Calu3 (cell line): Measurements from ENCODE around the gene KCTD1. TPM values are rescaled to one million over a fixed set of nuclear protein-coding genes. Genes with fewer than 3 reads are reported as not detected.

Source experiments
- Bru-seq: library from RNA; stranded (reverse); fragments of 400-500 nt; gene quantifications from one replicate; lab custom pipeline; 2021; lab: Mats Ljungman, UMichigan
- BruChase-seq, 2 experiments: library from RNA; stranded (reverse); fragments of 400-500 nt; gene quantifications; one replicate each; lab custom pipeline; 2021; lab: Mats Ljungman, UMichigan
- BruUV-seq: library from RNA; stranded (reverse); fragments of 400-500 nt; replicated peaks from 2 replicates; lab custom pipeline; 2021; lab: Mats Ljungman, UMichigan
- CTCF ChIA-PET: fragments of 300-600 bp; sonication (Branson Sonifier 250); formaldehyde crosslinking; loops from one replicate; lab custom pipeline; 2022; ENCODE audit warnings: antibody characterized with exemption; lab: Charles Lee
- DNase-seq: peaks from one replicate; pipeline ENCODE4 v3.0.0; 2022
- H3K27ac Mint-ChIP-seq: one replicate; pipeline ENCODE4 v1.8.0; 2022; ENCODE audit warnings: mixed read lengths; ENCODE audit not compliant: unreplicated experiment
- H3K27me3 Mint-ChIP-seq: one replicate; pipeline ENCODE4 v1.8.0; 2022; ENCODE audit warnings: mixed read lengths; ENCODE audit not compliant: unreplicated experiment
- H3K36me3 Mint-ChIP-seq: one replicate; pipeline ENCODE4 v1.8.0; 2022; ENCODE audit warnings: mild to moderate bottlenecking, moderate library complexity, mixed read lengths; ENCODE audit not compliant: insufficient read depth, unreplicated experiment
- H3K4me1 Mint-ChIP-seq: one replicate; pipeline ENCODE4 v1.8.0; 2022; ENCODE audit warnings: mild to moderate bottlenecking, low read depth, mixed read lengths; ENCODE audit not compliant: unreplicated experiment
- H3K4me3 Mint-ChIP-seq: one replicate; pipeline ENCODE4 v1.8.0; 2022; ENCODE audit warnings: mild to moderate bottlenecking, low read depth, moderate library complexity, mixed read lengths; ENCODE audit not compliant: unreplicated experiment
- H3K9me3 Mint-ChIP-seq: one replicate; pipeline ENCODE4 v1.8.0; 2022; ENCODE audit warnings: low read depth, mixed read lengths; ENCODE audit not compliant: unreplicated experiment
- intact Hi-C: fragments of 100-400 bp; cut with micrococcal nuclease; formaldehyde crosslinking; loops from one replicate; pipeline ENCODE4 v1.10.0; 2022; ENCODE audit not compliant: unreplicated experiment
- long read RNA-seq: library from polyadenylated mRNA; stranded (forward); transcript quantifications from one replicate; pipeline ENCODE4 v2.0.0, GENCODE V29; 2022
- total RNA-seq: library from RNA; stranded (reverse); gene quantifications from 2 replicates; pipeline ENCODE4 v1.2.3, GENCODE V29; 2022
- TF ChIP-seq, protein P1 (sequence below): fragments of 200-600 bp; IDR thresholded peaks from one replicate; pipeline ENCODE4 v1.8.0; 2022; ENCODE audit warnings: antibody characterized with exemption; ENCODE audit not compliant: unreplicated experiment

The KCTD1 gene
- total RNA-seq (54.1 and 63.2 TPM in 2 replicates), Bru-seq, nascent RNA (percentile 77 among the genes with signal in this experiment), BruChase-seq, experiment 1, labeled RNA remaining after a 6-hour chase (percentile 55 among the genes with signal in this experiment), BruChase-seq, experiment 2, labeled RNA remaining after a 2-hour chase (percentile 55 among the genes with signal in this experiment)
- long read RNA-seq, transcript KCTD1-202 (5 exons, 2,103 nt) = major isoform, 26 of 40 reads
- long read RNA-seq, partial matches to known transcripts = 0 of 40 reads
- long read RNA-seq, other reads (novel, unspliced or antisense) = 10 of 40 reads

GRCh38 chr18:26548415-26549262 lies at the start of gene KCTD1:
Gene KCTD1 (minus strand): TSS chr18:26548553. CDS start chr18:26548536, 17 bp downstream.
- Mint-ChIP-seq H3K27me3 (no peaks in the 10 kb centered on the region), H3K4me1 (peaks cover 32% of the 10 kb centered on the region), H3K36me3 (peaks cover 77% of the 10 kb centered on the region), H3K4me3 (peak within 1 kb of the TSS; percentile 80), H3K27ac (peak within 1 kb of the TSS; percentile 67), H3K9me3 (no peaks in the 10 kb centered on the region)
- TF ChIP-seq, protein P1, sequence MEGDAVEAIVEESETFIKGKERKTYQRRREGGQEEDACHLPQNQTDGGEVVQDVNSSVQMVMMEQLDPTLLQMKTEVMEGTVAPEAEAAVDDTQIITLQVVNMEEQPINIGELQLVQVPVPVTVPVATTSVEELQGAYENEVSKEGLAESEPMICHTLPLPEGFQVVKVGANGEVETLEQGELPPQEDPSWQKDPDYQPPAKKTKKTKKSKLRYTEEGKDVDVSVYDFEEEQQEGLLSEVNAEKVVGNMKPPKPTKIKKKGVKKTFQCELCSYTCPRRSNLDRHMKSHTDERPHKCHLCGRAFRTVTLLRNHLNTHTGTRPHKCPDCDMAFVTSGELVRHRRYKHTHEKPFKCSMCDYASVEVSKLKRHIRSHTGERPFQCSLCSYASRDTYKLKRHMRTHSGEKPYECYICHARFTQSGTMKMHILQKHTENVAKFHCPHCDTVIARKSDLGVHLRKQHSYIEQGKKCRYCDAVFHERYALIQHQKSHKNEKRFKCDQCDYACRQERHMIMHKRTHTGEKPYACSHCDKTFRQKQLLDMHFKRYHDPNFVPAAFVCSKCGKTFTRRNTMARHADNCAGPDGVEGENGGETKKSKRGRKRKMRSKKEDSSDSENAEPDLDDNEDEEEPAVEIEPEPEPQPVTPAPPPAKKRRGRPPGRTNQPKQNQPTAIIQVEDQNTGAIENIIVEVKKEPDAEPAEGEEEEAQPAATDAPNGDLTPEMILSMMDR = no peak
- DNase-seq = peak; percentile 73
- no TSS peak for BruUV-seq
- CTCF ChIA-PET = interaction anchor here (0.6 to 3.1 kb wide), 12 partner anchors 8 to 684 kb away, joined by 3 to 21 read pairs (median 4); no protein-coding TSS in a partner anchor
- intact Hi-C loops = loop anchor here (2.0 to 5.0 kb wide), 4 partner anchors 36 to 141 kb away; no protein-coding TSS in a partner anchor

GRCh38 chr18:26593365-26594320 lies 45.3 kb upstream of the KCTD1 start:
- no peaks in the 10 kb centered on the region for H3K36me3 Mint-ChIP-seq
- no peaks in the 10 kb centered on the region for H3K4me1 Mint-ChIP-seq
- DNase-seq = no peak
- BruUV-seq = no TSS peak
- TF ChIP-seq, protein P1 = no peak
- CTCF ChIA-PET = interaction anchor here (0.7 kb wide), 1 partner anchor 207 kb away, joined by 5 read pairs; no protein-coding TSS in a partner anchor
- H3K9me3 Mint-ChIP-seq = peaks cover 4% of the 10 kb centered on the region
- H3K27me3 Mint-ChIP-seq = peaks cover 28% of the 10 kb centered on the region
- H3K27ac Mint-ChIP-seq = no peak overlapping the region
- intact Hi-C loops = no loop called here
- no peak overlapping the region for H3K4me3 Mint-ChIP-seq

DNA sequence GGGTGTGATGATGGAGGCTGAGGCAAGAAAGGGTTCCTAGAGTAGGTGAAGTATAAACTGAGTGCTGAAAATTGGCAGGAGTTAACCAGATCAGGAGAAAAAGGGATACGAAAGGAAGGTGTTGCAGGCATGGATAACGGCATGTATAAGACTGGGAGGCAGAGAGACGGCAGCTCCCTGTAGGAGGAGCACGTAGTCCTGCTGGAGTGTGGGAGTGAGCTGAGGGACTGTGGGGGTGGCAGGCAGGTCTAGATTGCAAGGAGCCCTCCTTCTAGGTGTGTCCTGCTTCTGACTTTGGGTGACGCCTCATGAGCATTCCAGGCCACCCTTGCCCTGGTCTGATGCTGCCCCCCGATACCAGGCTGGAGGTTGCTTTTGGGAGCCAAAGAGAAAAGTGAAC lies 36.4 kb upstream of the KCTD1 start:
- TF ChIP-seq, protein P1 = no peak
- intact Hi-C loops = no loop called here
- Mint-ChIP-seq H3K9me3 (no peaks in the 10 kb centered on the region), H3K4me1 (peaks cover 10% of the 10 kb centered on the region), H3K27ac (no peak overlapping the region), H3K4me3 (no peak overlapping the region), H3K36me3 (peaks cover 6% of the 10 kb centered on the region), H3K27me3 (no peaks in the 10 kb centered on the region)
- CTCF ChIA-PET = no interaction called here
- BruUV-seq = no TSS peak
- no peak for DNase-seq
